ENCODE data around the gene ACO1. TPM values are rescaled to one million over a fixed set of nuclear protein-coding genes. Genes with fewer than 3 reads are reported as not detected.
A peak's percentile ranks its signal among the peaks of the same experiment; 100 is the strongest.

The ACO1 gene
- total RNA-seq (10 to 100 TPM; 27.2 to 39.4 (median 32.3) TPM), polyA plus RNA-seq (10 to 100 TPM; 15.6 to 27.1 (median 16.1) TPM)
- long read RNA-seq, donor 1, full-length matches to known transcripts = 45 of 60 reads
- long read RNA-seq, donor 1, partial matches to known transcripts = 11 of 60 reads
- long read RNA-seq, donor 1, other reads (novel, unspliced or antisense) = 4 of 60 reads
- long read RNA-seq, donor 2, full-length matches to known transcripts = 96 of 121 reads
- long read RNA-seq, donor 2, partial matches to known transcripts = 14 of 121 reads
- long read RNA-seq, donor 2, other reads (novel, unspliced or antisense) = 11 of 121 reads

GRCh38 chr9:32384364-32385151 is at the start of gene ACO1:
Gene ACO1, plus strand, starts transcription at chr9:32384643. Its CDS starts 20,864 bp downstream, at chr9:32405507.
- Histone ChIP-seq H3K4me1 (peaks cover 12% of the 10 kb centered on the region), H3K27me3 (ENCODE audit: insufficient read depth in 3 of 3, low read length in 2 of 3) (no peaks in the 10 kb centered on the region), H3K4me3 (peak within 1 kb of the TSS; percentile 73), H3K27ac (peak within 1 kb of the TSS; percentile 83), H3K36me3 (ENCODE audit: insufficient read depth in 1 of 2, low read depth in 1 of 2) (no peaks in the 10 kb centered on the region), H3K9me3 (no peaks in the 10 kb centered on the region)
- TF ChIP-seq CTCF (IDR thresholded peaks at IDR 0.05) = no peak
- ATAC-seq (peak; percentile 98 to 99 (median 98)), DNase-seq (peak; percentile 92 to 95)
- intact Hi-C loops (cut with DNase I) = loop anchor here (1.0 to 5.0 kb wide), 4 partner anchors 143 to 583 kb away; partner anchors contain the start of genes NDUFB6 (in 1 of the 2) and RIGI (in 1 of the 2)
- 0 to 1% (median 1%) methylated on average over 50 to 73 of the region's 73 CpGs for WGBS, 3 donors

GRCh38 chr9:32334916-32335895 is 49.2 kb upstream of the ACO1 start:
- Histone ChIP-seq H3K9me3 (no peaks in the 10 kb centered on the region), H3K4me1 (no peaks in the 10 kb centered on the region), H3K27ac (no peak overlapping the region), H3K4me3 (no peak overlapping the region), H3K27me3 (ENCODE audit: insufficient read depth in 3 of 3, low read length in 2 of 3) (no peaks in the 10 kb centered on the region), H3K36me3 (ENCODE audit: insufficient read depth in 1 of 2, low read depth in 1 of 2) (no peaks in the 10 kb centered on the region)
- DNase-seq (no peak), ATAC-seq (no peak)
- intact Hi-C loops (cut with DNase I) = no loop called here
- WGBS, 3 donors = 64 to 68% (median 66%) methylated on average over 6 of the region's 6 CpGs
- no peak for TF ChIP-seq CTCF (IDR thresholded peaks at IDR 0.05)

GRCh38 chr9:32339424-32339823 is 45.0 kb upstream of the ACO1 start:
- DNase-seq (no peak), ATAC-seq (no peak)
- Histone ChIP-seq H3K27me3 (ENCODE audit: insufficient read depth in 3 of 3, low read length in 2 of 3) (no peaks in the 10 kb centered on the region), H3K36me3 (ENCODE audit: insufficient read depth in 1 of 2, low read depth in 1 of 2) (no peaks in the 10 kb centered on the region), H3K27ac (no peak overlapping the region), H3K9me3 (no peaks in the 10 kb centered on the region), H3K4me3 (no peak overlapping the region), H3K4me1 (no peaks in the 10 kb centered on the region)
- WGBS, 3 donors = 76 to 89% (median 81%) methylated on average over 2 of the region's 2 CpGs
- intact Hi-C loops (cut with DNase I) = no loop called here
- TF ChIP-seq CTCF (IDR thresholded peaks at IDR 0.05) = no peak

- no peak for ATAC-seq
- no peak for TF ChIP-seq CTCF (IDR thresholded peaks at IDR 0.05)
- Histone ChIP-seq H3K9me3 (no peaks in the 10 kb centered on the region), H3K4me3 (no peak overlapping the region), H3K27ac (no peak overlapping the region), H3K36me3 (ENCODE audit: insufficient read depth in 1 of 2, low read depth in 1 of 2) (no peaks in the 10 kb centered on the region), H3K4me1 (no peaks in the 10 kb centered on the region), H3K27me3 (ENCODE audit: insufficient read depth in 3 of 3, low read length in 2 of 3) (no peaks in the 10 kb centered on the region)
- intact Hi-C loops (cut with DNase I) = no loop called here
- DNase-seq = no peak
- WGBS, 3 donors = 54 to 61% (median 56%) methylated on average over 5 of the region's 5 CpGs
Measured at GRCh38 chr9:32340361-32340760, 44.1 kb upstream of the ACO1 start.

All from psoas muscle (tissue), 8 donors.